Measurements from ENCODE around the gene DOP1A.
A peak's percentile ranks its signal among the peaks of the same experiment; 100 is the strongest.

Gene DOP1A

DNA sequence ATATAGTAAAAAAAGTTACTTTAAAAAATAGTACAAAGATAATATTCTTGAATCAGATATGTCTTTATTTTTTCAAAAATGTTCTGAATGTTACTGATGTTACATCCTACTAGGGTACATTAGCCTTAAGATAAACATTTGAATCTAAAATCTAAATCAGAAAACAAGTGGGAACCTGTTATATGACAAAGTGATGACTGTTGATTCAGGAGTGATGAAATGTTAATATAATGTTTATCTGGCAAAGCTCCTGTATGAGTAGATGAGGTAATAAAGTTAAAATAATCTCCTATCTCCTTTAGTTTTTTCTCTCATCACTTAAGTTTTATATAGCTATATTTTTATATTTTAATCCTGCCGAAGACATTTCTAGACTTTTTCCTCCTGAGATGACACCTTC, 4.2 kb downstream of the DOP1A start:
- in situ Hi-C loops (cut with HindIII; ENCODE audit: low sequenced_read_pairs) = no loop called here
- H3K4me3 ChIP-seq (ENCODE audit: low read depth, low read length) = no peak overlapping the region
- no peak for TF ChIP-seq CTCF (IDR thresholded peaks at IDR 0.05; ENCODE audit: low read depth, low read length)
- DNase-seq (ENCODE audit: low read depth, low spot score) = no peak

DNA sequence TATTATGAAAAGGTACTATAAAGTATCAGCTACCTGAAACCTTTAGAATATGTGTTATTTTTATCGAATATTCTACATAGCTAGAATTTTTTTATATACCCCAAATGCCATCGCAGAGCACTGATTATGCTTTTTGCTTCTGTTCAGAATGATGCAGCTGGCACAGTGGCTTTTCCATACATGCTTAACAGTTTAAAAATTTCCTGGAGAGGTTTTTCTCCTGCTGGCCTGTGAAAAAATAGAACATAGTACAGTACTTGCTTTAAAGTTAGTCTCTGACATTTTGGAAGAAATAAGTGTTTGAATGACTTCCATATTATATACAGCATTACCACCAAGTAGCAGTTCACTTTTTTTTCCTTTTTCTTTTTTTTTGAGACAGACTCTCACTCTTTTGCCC, 5.3 kb downstream of the DOP1A start:
- H3K4me3 ChIP-seq (ENCODE audit: low read depth, low read length) = no peak overlapping the region
- TF ChIP-seq CTCF (IDR thresholded peaks at IDR 0.05; ENCODE audit: low read depth, low read length) = no peak
- no peak for DNase-seq (ENCODE audit: low read depth, low spot score)
- in situ Hi-C loops (cut with HindIII; ENCODE audit: low sequenced_read_pairs) = no loop called here

GRCh38 chr6:83073615-83074014, 6.1 kb downstream of the DOP1A start:
- TF ChIP-seq CTCF (IDR thresholded peaks at IDR 0.05; ENCODE audit: low read depth, low read length) = no peak
- DNase-seq (ENCODE audit: low read depth, low spot score) = no peak
- H3K4me3 ChIP-seq (ENCODE audit: low read depth, low read length) = no peak overlapping the region
- in situ Hi-C loops (cut with HindIII; ENCODE audit: low sequenced_read_pairs) = no loop called here

DNA sequence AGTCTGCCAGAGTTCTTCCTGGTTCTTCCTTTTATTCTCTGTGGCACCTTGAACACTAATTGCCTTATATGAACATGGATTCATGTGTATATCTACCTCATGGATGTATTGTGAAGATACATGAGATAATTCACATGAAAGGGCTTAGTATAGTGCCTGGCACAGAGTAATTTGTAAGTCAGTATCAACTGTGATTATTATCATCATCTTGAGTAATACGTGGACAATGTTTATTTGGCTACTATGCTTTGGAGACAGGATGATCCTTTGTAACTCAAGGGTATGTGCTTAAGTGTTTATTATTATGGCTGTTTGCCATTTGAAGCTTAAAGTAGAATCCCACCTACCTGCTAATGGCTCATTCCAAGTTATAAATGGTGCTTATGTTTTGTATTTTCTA, 16.0 kb downstream of the DOP1A start:
- in situ Hi-C loops (cut with HindIII; ENCODE audit: low sequenced_read_pairs) = no loop called here
- no peak for TF ChIP-seq CTCF (IDR thresholded peaks at IDR 0.05; ENCODE audit: low read depth, low read length)
- DNase-seq (ENCODE audit: low read depth, low spot score) = no peak
- H3K4me3 ChIP-seq (ENCODE audit: low read depth, low read length) = no peak overlapping the region

DNA sequence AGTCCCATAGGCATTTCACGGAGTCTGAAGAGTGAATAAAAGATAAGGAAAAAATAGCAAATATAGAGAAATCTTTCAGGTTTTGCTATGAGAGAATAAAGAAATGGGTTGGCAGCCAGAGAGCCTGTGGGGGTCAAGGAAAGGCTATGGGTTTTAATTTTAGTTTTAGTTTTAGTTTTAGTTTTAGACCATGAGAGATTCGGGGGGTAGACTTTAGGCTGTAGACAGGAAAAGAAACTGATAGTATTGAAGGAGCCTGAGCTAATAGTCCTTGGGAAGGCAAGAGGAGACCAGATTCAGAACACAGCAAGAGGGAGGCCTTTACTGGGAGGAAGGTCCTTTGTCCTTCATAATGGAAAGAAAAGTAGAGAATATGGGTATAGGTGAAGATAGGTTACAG, 19.3 kb downstream of the DOP1A start:
- no peak for TF ChIP-seq CTCF (IDR thresholded peaks at IDR 0.05; ENCODE audit: low read depth, low read length)
- no peak for DNase-seq (ENCODE audit: low read depth, low spot score)
- no peak overlapping the region for H3K4me3 ChIP-seq (ENCODE audit: low read depth, low read length)
- in situ Hi-C loops (cut with HindIII; ENCODE audit: low sequenced_read_pairs) = no loop called here

DNA sequence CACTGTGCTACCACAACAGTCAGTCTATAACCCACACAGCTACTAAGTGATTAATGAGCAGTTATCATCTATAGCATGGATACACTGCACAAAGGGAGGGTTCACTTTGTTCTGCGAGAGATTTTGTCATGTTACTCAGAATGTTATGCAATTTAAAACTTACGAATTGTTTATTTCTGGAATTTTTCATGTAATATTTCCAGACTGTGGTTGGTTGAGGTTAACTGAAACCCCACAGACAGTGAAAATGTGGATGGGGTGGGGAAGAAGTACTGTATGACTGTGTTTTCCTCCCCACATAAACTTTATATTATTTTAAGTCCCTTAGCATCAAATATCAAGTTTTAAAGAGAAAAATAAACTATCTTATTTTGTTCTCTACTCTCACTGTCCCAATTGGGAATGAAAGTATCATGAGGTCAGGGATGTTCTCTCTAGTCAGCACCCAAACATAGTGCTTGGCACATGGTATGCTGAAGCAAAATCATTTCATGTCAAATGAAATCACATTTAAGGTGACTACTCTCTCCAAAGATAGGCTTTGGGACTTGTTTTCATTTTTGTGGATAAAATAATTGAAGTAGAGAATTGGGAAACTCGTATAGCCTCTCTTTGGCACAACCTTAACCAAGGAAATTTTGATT, 25.4 kb downstream of the DOP1A start:
- TF ChIP-seq CTCF (IDR thresholded peaks at IDR 0.05; ENCODE audit: low read depth, low read length) = no peak
- no peak for DNase-seq (ENCODE audit: low read depth, low spot score)
- H3K4me3 ChIP-seq (ENCODE audit: low read depth, low read length) = no peak overlapping the region
- in situ Hi-C loops (cut with HindIII; ENCODE audit: low sequenced_read_pairs) = no loop called here

DNA sequence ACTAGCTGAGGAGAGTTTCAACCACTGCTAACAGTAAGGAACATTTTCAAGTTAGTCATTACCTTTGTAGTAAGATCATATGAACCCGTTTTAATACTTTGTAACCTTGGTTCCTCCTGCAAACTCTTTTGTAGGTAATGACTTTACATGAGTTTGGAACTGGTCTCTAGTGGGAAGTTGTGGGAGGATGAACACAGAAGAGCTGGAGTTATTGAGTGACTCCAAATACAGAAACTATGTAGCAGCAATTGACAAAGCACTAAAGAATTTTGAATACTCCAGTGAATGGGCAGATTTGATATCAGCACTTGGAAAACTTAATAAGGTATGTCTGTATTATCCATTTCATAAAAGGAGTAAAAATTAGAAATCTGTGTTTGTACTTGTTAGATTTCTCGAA, 29.3 kb downstream of the DOP1A start:
- DNase-seq (ENCODE audit: low read depth, low spot score) = peak; percentile 25
- H3K4me3 ChIP-seq (ENCODE audit: low read depth, low read length) = no peak overlapping the region
- no peak for TF ChIP-seq CTCF (IDR thresholded peaks at IDR 0.05; ENCODE audit: low read depth, low read length)
- in situ Hi-C loops (cut with HindIII; ENCODE audit: low sequenced_read_pairs) = no loop called here
